ENCODE results near the gene BEAN1. TPM values are rescaled to one million over a fixed set of nuclear protein-coding genes. Genes with fewer than 3 reads are reported as not detected.

Gene BEAN1
- total RNA-seq, 6 experiments from 2014 or later, result not detected

DNA sequence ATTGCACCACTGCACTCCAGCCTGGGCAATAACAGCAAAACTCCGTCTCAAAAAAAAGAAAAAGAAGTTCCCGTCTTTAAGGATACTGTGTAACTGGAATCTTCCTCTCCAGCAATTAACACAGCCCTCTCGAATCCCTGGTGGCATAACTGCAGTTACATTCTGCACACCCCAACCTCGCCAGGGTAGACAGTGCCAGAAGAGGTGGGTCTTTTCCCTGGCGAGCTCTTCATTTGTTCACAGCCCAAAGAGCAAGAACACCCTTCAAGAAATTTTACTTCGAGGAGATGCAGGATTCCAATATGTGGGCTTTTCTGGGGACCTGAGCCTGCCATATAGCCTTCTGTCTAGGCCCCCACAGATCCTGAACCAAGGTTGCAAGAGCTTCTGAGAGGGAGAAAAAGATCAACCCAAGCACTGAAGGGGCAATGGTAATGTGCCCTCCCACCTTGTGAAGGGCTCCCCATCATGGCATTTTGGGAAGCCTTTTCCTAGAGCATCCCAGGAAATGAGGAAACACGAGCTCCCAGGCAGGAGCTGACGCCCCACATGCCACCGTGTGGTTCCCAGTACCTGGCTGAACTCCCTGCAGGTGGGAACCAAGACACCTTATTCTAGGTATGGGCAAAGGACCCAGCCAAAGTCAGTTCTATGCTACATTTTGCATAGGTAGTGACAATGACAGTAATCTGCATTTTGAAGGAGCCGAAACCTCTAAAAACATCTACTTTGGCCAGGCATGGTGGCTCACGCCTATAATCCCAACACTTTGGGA, 95.9 kb downstream of the BEAN1 start:
- no peak for DNase-seq
- Mint-ChIP-seq H3K4me1 (ENCODE audit: low read depth) (peaks cover 44% of the 10 kb centered on the region), H3K9me3 (no peaks in the 10 kb centered on the region), H3K4me3 (no peak overlapping the region), H3K36me3 (ENCODE audit: low read depth) (peaks cover 14% of the 10 kb centered on the region), H3K27me3 (ENCODE audit: insufficient read depth) (no peaks in the 10 kb centered on the region), H3K27ac (no peak overlapping the region)
- TF ChIP-seq, protein P1, sequence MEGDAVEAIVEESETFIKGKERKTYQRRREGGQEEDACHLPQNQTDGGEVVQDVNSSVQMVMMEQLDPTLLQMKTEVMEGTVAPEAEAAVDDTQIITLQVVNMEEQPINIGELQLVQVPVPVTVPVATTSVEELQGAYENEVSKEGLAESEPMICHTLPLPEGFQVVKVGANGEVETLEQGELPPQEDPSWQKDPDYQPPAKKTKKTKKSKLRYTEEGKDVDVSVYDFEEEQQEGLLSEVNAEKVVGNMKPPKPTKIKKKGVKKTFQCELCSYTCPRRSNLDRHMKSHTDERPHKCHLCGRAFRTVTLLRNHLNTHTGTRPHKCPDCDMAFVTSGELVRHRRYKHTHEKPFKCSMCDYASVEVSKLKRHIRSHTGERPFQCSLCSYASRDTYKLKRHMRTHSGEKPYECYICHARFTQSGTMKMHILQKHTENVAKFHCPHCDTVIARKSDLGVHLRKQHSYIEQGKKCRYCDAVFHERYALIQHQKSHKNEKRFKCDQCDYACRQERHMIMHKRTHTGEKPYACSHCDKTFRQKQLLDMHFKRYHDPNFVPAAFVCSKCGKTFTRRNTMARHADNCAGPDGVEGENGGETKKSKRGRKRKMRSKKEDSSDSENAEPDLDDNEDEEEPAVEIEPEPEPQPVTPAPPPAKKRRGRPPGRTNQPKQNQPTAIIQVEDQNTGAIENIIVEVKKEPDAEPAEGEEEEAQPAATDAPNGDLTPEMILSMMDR (IDR thresholded peaks at IDR 0.05), result no peak

- TF ChIP-seq, protein P1 (IDR thresholded peaks at IDR 0.05), result no peak
- no peak overlapping the region; the same call in 1 of the 2 replicates for H3K27ac Mint-ChIP-seq
- H3K9me3 Mint-ChIP-seq, result no peaks in the 10 kb centered on the region
- peaks cover 21% of the 10 kb centered on the region for H3K36me3 Mint-ChIP-seq (ENCODE audit: low read depth)
- peaks cover 44% of the 10 kb centered on the region for H3K4me1 Mint-ChIP-seq (ENCODE audit: low read depth)
- H3K4me3 Mint-ChIP-seq, result no peak overlapping the region
- no peaks in the 10 kb centered on the region for H3K27me3 Mint-ChIP-seq (ENCODE audit: insufficient read depth)
- no peak for DNase-seq
These were observed 96.8 kb downstream of the BEAN1 start for GRCh38 chr16:66523861-66524354.

- H3K9me3 Mint-ChIP-seq, result no peaks in the 10 kb centered on the region
- H3K36me3 Mint-ChIP-seq (ENCODE audit: low read depth), result peaks cover 24% of the 10 kb centered on the region
- no peak for DNase-seq
- TF ChIP-seq, protein P1 (IDR thresholded peaks at IDR 0.05), result no peak
- peaks cover 44% of the 10 kb centered on the region for H3K4me1 Mint-ChIP-seq (ENCODE audit: low read depth)
- no peaks in the 10 kb centered on the region for H3K27me3 Mint-ChIP-seq (ENCODE audit: insufficient read depth)
- no peak overlapping the region for H3K4me3 Mint-ChIP-seq
- H3K27ac Mint-ChIP-seq, result peak overlapping the region; percentile 94
These were observed 97.6 kb downstream of the BEAN1 start for GRCh38 chr16:66524601-66525164.

DNA sequence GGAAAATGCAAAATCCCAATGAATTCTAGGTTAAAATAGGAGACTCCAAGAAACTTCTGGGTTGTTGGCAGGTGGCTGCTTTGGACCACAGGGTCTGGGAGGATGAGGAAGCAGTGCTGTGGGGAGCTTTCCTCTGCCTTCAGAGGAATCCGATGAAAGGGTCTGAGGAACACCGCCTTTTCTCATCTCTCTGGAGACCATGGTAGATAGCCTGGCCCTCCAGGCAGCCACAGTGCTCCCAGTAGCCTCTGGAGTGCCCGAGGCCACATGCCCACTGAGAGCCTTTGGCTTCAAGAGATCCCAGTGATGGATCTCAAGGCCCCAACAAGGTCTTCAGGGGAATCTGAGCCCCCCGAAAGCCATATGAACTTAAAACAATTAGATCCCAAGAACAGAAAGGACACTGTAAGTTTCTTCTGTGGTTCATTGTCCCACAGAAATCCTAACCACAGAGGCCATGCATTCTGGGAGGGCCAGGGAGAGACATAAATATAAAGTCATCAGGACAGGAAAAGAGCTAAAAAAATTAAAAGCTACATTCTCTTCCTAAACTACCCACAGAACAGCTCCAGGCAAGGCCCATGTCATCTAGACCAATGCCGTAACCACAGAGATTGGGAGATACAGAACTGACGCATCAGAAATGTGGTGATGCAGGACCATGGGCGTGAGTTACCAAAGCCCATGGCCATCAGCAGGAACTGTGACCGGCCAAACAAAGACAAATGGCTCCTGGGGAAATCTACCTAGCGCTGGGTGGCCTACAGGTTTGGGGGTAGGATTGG, 98.5 kb downstream of the BEAN1 start:
- Mint-ChIP-seq H3K4me1 (ENCODE audit: low read depth) (peaks cover 40% of the 10 kb centered on the region), H3K27me3 (ENCODE audit: insufficient read depth) (no peaks in the 10 kb centered on the region), H3K4me3 (peak overlapping the region; percentile 20), H3K9me3 (no peaks in the 10 kb centered on the region), H3K36me3 (ENCODE audit: low read depth) (peaks cover 30% of the 10 kb centered on the region), H3K27ac (peak overlapping the region; percentile 94)
- DNase-seq, result peak; percentile 92
- TF ChIP-seq, protein P1 (IDR thresholded peaks at IDR 0.05), result no peak

DNA sequence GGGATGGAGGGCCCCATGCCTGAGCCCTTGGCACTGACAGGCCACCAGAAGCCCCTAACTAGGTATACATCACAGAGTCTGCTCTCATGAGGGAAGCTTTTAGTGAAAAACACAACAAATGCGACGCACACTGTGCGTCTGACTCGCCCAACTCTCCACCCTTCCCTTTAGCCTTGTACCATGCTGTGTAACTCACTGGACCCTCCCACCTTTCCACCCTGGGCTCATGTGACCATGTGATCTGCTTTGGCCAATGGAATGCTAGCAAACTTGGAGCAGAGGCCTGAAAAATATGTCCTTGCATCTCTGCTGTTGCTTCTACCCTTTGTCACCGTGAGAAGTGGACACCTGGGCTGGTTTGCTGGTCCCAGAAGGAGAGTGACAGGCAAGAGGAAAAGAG, 101.2 kb downstream of the BEAN1 start:
- no peak for DNase-seq
- Mint-ChIP-seq H3K27ac (no peak overlapping the region), H3K27me3 (ENCODE audit: insufficient read depth) (no peaks in the 10 kb centered on the region), H3K36me3 (ENCODE audit: low read depth) (peaks cover 40% of the 10 kb centered on the region), H3K4me3 (no peak overlapping the region), H3K4me1 (ENCODE audit: low read depth) (peaks cover 19% of the 10 kb centered on the region), H3K9me3 (no peaks in the 10 kb centered on the region)
- TF ChIP-seq, protein P1 (IDR thresholded peaks at IDR 0.05), result no peak
